Keratinocyte (primary cell): ENCODE results near the gene NMRK2. TPM values are rescaled to one million over a fixed set of nuclear protein-coding genes. Genes with fewer than 3 reads are reported as not detected.

Experiments used
- DNase-seq: peaks from one replicate; pipeline ENCODE4 v3.0.0-alpha.2; 2011; ENCODE audit warnings: low read depth, missing footprints, low spot score
- FAIRE-seq: peaks from 2 replicates; lab custom pipeline; 2011; peaks lifted over from hg19 to GRCh38; lab: Jason Lieb, UNC
- H2AFZ ChIP-seq: 2 replicates; pipeline ENCODE4 v1.6.0; 2012; ENCODE audit warnings: low read length, control low read depth, inconsistent platforms; ENCODE audit not compliant: control insufficient read depth
- H3K27ac ChIP-seq: 2 replicates; pipeline ENCODE4 v1.5.1; 2011; ENCODE audit warnings: low read length; ENCODE audit not compliant: control insufficient read depth, insufficient read depth
- H3K27me3 ChIP-seq: 3 replicates; pipeline ENCODE4 v1.6.0; 2011; ENCODE audit warnings: low read length; ENCODE audit not compliant: control insufficient read depth, insufficient read depth; ENCODE audit errors: extremely low read depth
- H3K36me3 ChIP-seq, 2 experiments: 2 replicates in 1 of 2; 3 replicates in 1 of 2; pipeline ENCODE4 v1.5.1; 2011; ENCODE audit warnings: low read length in 2 of 2, mild to moderate bottlenecking in 1 of 2; ENCODE audit not compliant: control insufficient read depth in 2 of 2, insufficient read depth in 2 of 2; ENCODE audit errors: extremely low read depth in 1 of 2
- H3K4me1 ChIP-seq: 3 replicates; pipeline ENCODE4 v1.5.1; 2011; ENCODE audit warnings: low read length; ENCODE audit not compliant: control insufficient read depth, insufficient read depth; ENCODE audit errors: extremely low read depth
- H3K4me2 ChIP-seq: 3 replicates; pipeline ENCODE4 v1.6.0; 2011; ENCODE audit warnings: low read depth, low read length; ENCODE audit not compliant: control insufficient read depth, insufficient read depth; ENCODE audit errors: extremely low read depth
- H3K4me3 ChIP-seq, 3 experiments: fragments of 200-600 bp in 1 of 3; sonication (generic) in 1 of 3; 2 replicates in 2 of 3; 3 replicates in 1 of 3; pipeline ENCODE4 v1.5.1; 2011 to 2016; ENCODE audit warnings: low read length in 3 of 3, mild to moderate bottlenecking in 3 of 3, control low read depth in 2 of 3, inconsistent platforms in 1 of 3, low read depth in 1 of 3, mixed read lengths in 1 of 3, mixed run types in 1 of 3, moderate library complexity in 1 of 3; ENCODE audit not compliant: control insufficient read depth in 2 of 3, insufficient read depth in 2 of 3; ENCODE audit errors: extremely low read depth in 1 of 3
- H3K79me2 ChIP-seq: 2 replicates; pipeline ENCODE4 v1.6.0; 2012; ENCODE audit warnings: low read length; ENCODE audit not compliant: control insufficient read depth, insufficient read depth
- H3K9ac ChIP-seq: 3 replicates; pipeline ENCODE4 v1.6.0; 2011; ENCODE audit warnings: low read length; ENCODE audit not compliant: control insufficient read depth, insufficient read depth; ENCODE audit errors: extremely low read depth
- H3K9me1 ChIP-seq: 3 replicates; pipeline ENCODE4 v1.6.0; 2011; ENCODE audit warnings: low read length; ENCODE audit not compliant: control insufficient read depth, insufficient read depth; ENCODE audit errors: extremely low read depth
- H3K9me3 ChIP-seq: 2 replicates; pipeline ENCODE4 v1.5.1; 2012; ENCODE audit warnings: low read depth, low read length; ENCODE audit not compliant: control insufficient read depth
- H4K20me1 ChIP-seq: 3 replicates; pipeline ENCODE4 v1.6.0; 2011; ENCODE audit warnings: low read length; ENCODE audit not compliant: control insufficient read depth, insufficient read depth; ENCODE audit errors: extremely low read depth
- EZH2 ChIP-seq: IDR thresholded peaks from one replicate; pipeline ENCODE4 v1.6.1; 2012; ENCODE audit warnings: inconsistent platforms, mild to moderate bottlenecking, low read length, moderate library complexity
- dilution Hi-C: fragments of 300-500 bp; cut with MboI; formaldehyde crosslinking; loops from one replicate; pipeline ENCODE4 v1.7.0; 2020; ENCODE audit warnings: low sequenced_read_pairs; ENCODE audit not compliant: extremely low pct_ligation_motif_present
- polyA plus RNA-seq, 5 experiments: library from polyadenylated mRNA; depleted of rRNA in 3 of 5; stranded (reverse) in 3 of 5; stranded (forward) in 1 of 5; unstranded in 1 of 5; fragments of >200 nt; gene quantifications; 1 replicate in 1 of 5; 2 replicates in 3 of 5; 3 replicates in 1 of 5; pipeline versions ENCODE4 v1.2.1 to v1.2.3, GENCODE V29; 2011 to 2012; ENCODE audit warnings: missing spikeins in 2 of 5, low read depth in 1 of 5, low replicate concordance in 1 of 5
- TF ChIP-seq, protein P1 (sequence below), 3 experiments: IDR thresholded peaks in 1 of 3; conservative IDR thresholded peaks in 1 of 3; optimal IDR thresholded peaks in 1 of 3; 2 replicates in 2 of 3; 3 replicates in 1 of 3; pipeline versions ENCODE3 to v1.5.1; 2011; ENCODE audit warnings: low read length in 3 of 3, mild to moderate bottlenecking in 3 of 3, moderate library complexity in 2 of 3, control low read depth in 1 of 3, inconsistent platforms in 1 of 3; ENCODE audit not compliant: insufficient read depth in 2 of 3; ENCODE audit errors: extremely low read depth in 1 of 3

The NMRK2 gene
- polyA plus RNA-seq, 1 donor (not counting 4 experiments of a cell fraction or from before 2014, with no cell fraction given), result not detected

DNA sequence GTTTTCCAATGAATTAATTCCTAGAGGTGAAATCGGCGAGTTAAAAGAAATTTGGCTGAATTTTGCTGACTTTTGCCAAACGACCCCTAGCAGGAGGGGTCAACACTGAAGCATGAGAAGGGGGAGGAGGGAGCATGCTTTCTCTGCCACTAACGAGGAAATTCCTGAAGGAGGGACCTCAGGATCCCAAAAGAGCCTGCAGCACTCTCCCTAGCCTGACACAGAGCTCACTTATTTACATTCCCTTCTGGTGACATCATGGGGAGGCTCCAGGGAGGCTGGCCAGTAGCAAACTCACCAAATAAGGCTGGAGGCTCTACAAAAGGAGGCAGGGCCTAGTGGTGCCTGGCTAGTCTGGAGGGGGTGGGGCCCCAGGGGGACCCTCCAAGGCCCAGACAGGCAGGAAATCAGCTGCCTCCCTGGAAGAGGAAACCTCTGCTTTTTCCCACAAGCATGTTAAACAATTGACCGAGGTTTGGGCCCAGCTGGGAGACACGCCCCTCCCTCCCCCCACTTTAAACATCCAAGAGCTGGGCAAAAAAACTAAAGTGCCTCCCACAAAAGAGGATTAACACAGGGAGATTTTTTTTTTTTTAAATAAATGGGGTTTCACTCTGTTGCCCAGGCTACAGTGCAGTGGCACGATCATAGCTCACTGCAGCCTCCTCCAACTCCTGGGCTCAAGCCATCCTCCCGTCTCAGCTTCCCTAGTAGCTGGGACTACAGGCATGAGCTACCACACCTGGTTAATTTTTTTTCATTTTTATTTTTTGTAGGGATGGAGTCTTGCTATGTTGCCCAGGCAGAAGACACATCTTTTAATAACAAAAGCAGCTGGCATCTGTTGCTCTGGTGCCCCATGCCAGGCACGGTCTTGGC lies 35.9 kb downstream of the NMRK2 start:
- Histone ChIP-seq H3K9me1 (no peaks in the 10 kb centered on the region), H3K9ac (peak overlapping the region; percentile 85), H3K27me3 (no peaks in the 10 kb centered on the region), H4K20me1 (peaks cover 28% of the 10 kb centered on the region), H3K4me2 (peak overlapping the region; percentile 95), H3K4me1 (peaks cover 22% of the 10 kb centered on the region), H3K79me2 (peaks cover 54% of the 10 kb centered on the region), H3K36me3 (peaks cover 25 to 28% of the 10 kb centered on the region in 2 experiments), H2AFZ (no peak overlapping the region), H3K9me3 (no peaks in the 10 kb centered on the region), H3K27ac (peak overlapping the region; percentile 94), H3K4me3 (peak overlapping the region; percentile 46 to 93 (median 79))
- peak; percentile 77 for FAIRE-seq
- TF ChIP-seq, protein P1, sequence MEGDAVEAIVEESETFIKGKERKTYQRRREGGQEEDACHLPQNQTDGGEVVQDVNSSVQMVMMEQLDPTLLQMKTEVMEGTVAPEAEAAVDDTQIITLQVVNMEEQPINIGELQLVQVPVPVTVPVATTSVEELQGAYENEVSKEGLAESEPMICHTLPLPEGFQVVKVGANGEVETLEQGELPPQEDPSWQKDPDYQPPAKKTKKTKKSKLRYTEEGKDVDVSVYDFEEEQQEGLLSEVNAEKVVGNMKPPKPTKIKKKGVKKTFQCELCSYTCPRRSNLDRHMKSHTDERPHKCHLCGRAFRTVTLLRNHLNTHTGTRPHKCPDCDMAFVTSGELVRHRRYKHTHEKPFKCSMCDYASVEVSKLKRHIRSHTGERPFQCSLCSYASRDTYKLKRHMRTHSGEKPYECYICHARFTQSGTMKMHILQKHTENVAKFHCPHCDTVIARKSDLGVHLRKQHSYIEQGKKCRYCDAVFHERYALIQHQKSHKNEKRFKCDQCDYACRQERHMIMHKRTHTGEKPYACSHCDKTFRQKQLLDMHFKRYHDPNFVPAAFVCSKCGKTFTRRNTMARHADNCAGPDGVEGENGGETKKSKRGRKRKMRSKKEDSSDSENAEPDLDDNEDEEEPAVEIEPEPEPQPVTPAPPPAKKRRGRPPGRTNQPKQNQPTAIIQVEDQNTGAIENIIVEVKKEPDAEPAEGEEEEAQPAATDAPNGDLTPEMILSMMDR (optimal IDR thresholded peaks at IDR 0.05 in 1 of 3, IDR thresholded peaks at IDR 0.05 in 1 of 3, conservative IDR thresholded peaks at IDR 0.05 in 1 of 3; ENCODE audit: extremely low read depth in 1 of 3, insufficient read depth in 2 of 3, low read length in 3 of 3), result no peak
- no peak for TF ChIP-seq EZH2
- DNase-seq, result peak; percentile 78
- dilution Hi-C loops, result no loop called here

DNA sequence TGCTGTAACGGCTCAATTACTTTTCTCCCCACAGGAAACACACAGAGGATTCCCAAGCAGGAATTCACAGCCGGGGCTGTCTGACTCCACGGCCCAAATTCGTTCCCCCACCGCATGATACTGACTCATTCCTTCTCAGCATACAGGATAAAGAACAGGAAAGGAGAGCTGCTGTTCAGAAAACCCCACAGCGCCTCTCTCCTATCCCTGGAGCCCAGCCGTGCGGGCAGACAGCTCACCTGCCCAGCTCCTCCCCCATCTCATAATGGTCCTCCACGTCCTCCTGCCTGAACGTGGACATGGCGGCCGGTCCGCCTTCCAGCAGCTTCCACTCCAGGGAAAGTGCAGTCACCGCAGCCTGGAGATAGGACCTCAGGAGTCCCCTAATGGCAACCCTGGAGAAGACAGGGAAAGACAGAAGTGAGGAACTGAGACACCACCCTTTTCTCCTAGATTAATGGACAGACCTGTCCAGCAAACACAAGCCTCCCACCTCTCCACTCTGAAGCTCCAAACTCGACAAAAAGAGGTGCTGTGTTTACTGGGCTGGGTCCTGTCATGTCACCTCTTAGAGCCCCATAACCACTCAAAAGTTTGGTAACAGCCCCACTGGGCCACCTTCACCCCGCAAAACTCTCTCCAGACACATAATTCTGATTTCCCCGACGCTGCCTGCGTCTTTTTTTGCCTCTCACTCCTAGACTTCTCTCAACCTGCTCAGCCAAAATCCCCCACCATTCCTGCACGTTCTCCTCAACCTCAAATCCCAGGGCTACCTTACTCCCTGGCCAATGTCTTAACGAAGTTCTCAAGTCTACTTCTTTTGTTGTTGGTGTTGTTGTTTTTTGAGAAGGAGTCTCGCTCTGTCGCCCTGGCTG lies 36.8 kb downstream of the NMRK2 start:
- Histone ChIP-seq H3K79me2 (peaks cover 49% of the 10 kb centered on the region), H3K27ac (peak overlapping the region; percentile 94), H2AFZ (no peak overlapping the region), H3K9me3 (no peaks in the 10 kb centered on the region), H3K9ac (peak overlapping the region; percentile 85), H3K36me3 (peaks cover 21 to 26% of the 10 kb centered on the region in 2 experiments), H3K4me3 (peak overlapping the region; percentile 79 to 94 (median 93)), H3K4me1 (peaks cover 22% of the 10 kb centered on the region), H3K27me3 (no peaks in the 10 kb centered on the region), H4K20me1 (peaks cover 28% of the 10 kb centered on the region), H3K4me2 (peak overlapping the region; percentile 95), H3K9me1 (no peaks in the 10 kb centered on the region)
- dilution Hi-C loops, result no loop called here
- DNase-seq (peak; percentile 50), FAIRE-seq (peak; percentile 79)
- TF ChIP-seq, protein P1 (optimal IDR thresholded peaks at IDR 0.05 in 1 of 3, IDR thresholded peaks at IDR 0.05 in 1 of 3, conservative IDR thresholded peaks at IDR 0.05 in 1 of 3; ENCODE audit: extremely low read depth in 1 of 3, insufficient read depth in 2 of 3, low read length in 3 of 3), result peak in 1 of 3 experiments; percentile 36
- no peak for TF ChIP-seq EZH2
